Pons (tissue), 1 donor: ENCODE results near the gene ACMSD.
"Not testable (repeated sequence)": the region's sequence is repeated elsewhere in the genome, so short reads cannot be mapped to it uniquely, and the experiment has no call there.

Experiments
- DNase-seq: peaks from one replicate; pipeline ENCODE4 v3.0.0-alpha.2; 2016; ENCODE audit warnings: low spot score

ACMSD gene

DNA sequence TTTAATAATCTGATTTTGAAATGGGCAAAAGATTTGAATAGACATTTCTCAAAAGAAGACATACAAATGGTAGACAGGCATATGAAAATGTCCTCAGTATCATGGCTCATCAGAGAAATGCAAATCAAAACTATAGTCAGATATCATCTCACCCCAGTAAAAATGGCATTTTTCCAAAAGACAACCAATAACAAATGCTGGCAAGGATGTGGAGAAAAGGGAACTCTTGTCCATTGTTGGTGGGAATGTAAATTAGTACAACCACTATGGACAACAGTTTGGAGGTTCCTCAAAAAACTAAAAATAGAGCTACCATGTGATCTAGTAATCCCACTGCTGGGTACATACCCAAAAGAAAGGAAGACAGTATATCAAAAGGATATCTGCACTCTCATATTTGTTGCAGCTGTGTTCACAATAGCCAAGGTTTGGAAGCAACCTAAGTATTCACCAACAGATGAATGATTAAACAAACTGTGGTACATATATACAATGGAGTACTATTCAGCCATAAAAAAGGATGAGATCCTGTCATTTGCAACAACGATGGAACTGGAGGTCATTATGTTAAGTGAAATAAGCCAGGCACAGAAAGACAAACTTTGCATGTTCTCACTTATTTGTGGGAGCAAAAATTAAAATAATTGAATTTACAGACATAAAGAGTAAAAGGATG lies 69.2 kb downstream of the ACMSD start:
- DNase-seq = not testable (repeated sequence)

DNA sequence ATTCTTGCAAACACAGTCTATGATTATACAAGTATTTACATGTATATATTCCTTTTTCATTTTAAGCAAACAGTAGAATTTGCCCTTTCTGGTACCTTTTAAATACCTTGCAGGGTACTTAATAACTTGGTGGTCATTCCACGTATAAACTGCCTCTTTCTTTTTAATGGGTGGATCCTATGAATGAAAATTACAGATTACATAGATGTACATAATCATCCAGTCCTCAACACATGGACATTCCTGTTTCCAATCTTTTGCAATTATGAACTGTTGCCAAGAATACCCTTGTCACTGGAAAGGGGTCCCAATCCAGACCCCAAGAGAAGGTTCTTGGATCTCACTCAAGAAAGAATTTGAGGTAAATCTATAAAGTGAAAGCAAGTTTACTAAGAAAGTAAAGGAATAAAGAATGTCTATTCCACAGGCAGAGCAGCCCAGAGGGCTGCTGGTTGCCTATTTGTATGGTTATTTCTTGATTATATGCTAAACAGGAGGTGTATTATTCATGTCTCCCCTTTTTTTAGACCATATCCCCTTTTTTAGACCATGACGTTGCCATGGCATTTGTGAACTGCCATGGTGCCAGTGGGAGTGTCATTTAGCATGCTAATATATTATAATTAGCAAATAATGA lies 72.5 kb downstream of the ACMSD start:
- no peak for DNase-seq

DNA sequence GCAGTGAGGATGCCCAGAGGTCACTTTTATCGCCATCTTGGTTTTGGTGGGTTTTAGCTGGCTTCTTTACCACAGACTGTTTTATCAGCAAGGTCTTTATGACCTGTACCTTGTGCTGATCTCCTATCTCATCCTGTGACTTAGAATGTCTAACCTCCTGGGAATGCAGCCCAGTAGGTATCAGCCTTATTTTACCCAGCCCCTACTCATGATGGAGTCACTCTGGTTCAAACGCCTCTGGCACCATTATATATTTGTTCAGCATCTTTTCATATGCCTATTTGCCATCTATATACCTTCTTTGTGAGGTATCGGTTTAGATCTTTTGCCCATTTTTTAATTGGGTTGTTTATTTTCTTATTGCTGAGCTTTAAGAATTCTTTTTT lies 73.0 kb downstream of the ACMSD start:
- DNase-seq = no peak

DNA sequence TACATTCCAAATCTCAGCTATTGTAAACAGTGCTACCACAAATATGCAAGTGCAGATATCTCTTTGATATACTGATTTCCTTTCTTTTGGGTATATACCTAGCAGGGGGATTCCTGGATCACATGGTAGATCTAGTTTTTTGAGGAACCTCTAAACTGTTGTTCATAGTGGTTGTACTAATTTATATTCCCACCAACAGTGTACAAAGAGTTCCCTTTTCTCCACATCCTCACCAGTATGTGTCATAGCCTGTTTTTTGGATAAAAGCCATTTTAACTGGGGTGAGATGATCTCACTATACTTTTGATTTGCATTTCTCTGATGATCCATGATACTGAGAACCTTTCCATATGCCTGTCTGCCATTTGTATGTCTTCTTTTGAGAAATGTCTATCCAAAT lies 73.9 kb downstream of the ACMSD start:
- no peak for DNase-seq

DNA sequence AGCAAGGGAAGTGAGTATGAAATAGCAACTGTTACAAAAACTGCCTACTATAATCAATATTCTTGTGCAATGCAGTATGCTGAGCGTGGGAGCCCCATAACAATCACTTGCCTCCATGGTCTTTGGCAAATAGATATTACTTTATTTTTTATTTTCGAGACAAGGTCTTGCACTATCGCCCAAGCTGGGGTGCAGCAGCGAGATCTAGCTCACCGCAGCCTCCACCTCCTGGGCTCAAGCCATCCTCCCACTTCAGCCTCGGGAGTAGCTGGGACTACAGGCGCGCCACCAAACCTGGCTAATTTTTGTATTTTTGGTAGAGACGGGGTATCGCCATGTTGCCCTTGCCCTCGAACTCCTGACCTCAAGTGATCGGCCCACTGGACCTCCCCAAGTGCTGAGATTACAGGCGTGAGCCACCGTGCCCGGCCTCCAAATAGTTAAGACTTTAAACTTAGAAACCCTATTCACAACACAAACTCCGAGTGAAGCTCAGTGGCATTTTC lies 79.0 kb downstream of the ACMSD start:
- peak; percentile 4 for DNase-seq

DNA sequence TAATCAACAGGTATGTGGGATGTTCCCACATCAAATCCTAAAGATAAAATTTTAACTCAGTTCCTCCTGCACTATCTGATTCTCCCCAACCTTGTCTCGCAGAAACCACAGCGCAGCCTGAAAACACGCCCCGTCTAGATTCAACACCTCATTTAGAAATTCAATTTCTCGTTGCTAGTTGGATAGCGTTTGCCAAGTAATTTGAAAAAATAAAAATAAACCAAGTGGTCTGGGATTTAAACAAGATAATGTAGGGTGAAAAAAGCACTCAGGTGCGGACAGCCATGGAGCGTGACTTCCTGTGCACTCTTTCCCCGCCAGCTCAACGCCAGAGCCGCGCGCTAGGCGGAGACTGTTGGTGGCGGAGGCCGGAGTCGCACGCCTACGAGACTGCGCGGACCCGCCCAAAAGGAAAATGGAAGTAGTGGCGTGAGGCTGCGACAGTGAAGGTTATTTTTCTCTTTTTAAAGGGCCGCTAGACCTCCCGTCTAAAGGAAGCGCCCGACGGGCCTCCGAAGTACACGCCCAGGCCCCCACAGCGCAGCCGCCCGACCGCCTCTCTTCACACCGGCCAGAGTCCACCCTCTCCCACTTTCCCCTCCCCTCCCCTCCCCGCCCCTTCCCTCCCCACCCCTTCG lies 79.6 kb downstream of the ACMSD start:
- no peak for DNase-seq

DNA sequence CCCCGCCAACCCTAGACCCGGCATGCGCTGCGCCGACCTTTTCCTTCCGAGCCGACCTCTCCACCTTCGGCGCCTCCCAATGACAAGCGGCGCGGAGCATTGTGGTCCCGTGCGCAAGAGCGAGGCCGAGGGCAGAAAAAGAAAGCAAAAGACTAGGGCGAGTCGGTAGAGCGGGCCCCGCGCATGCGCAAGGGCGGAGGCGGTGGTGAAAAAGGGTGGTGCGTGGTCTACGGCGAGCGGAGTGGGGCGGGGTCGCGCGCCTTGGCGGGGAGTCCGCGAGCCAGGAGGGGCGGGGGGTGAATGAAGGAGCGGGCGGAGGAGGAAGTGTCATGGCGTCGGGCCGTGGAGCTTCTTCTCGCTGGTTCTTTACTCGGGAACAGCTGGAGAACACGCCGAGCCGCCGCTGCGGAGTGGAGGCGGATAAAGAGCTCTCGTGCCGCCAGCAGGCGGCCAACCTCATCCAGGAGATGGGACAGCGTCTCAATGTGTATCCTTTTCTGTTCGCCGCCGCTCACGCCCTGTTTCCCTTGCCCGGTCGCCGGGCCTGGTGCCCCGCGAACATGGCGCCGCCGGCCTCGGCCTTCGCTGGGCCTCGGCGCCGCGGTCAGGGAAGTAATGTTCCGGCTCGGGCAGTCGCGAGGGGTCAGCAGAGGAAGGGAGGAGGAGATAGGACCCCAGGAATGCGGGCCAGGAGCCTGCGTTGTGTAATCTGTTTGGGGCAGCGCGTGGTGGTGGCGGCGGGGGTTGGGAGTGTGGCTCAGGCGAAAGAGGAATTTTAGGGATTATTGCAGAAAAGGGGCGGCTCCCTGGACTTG lies 80.3 kb downstream of the ACMSD start, which contains the start of gene CCNT2:
TSS of gene CCNT2 (plus strand) at position 297 of the 815 bp plus-strand sequence. CDS start at position 330, 33 bp downstream.
- DNase-seq = peak; percentile 99

DNA sequence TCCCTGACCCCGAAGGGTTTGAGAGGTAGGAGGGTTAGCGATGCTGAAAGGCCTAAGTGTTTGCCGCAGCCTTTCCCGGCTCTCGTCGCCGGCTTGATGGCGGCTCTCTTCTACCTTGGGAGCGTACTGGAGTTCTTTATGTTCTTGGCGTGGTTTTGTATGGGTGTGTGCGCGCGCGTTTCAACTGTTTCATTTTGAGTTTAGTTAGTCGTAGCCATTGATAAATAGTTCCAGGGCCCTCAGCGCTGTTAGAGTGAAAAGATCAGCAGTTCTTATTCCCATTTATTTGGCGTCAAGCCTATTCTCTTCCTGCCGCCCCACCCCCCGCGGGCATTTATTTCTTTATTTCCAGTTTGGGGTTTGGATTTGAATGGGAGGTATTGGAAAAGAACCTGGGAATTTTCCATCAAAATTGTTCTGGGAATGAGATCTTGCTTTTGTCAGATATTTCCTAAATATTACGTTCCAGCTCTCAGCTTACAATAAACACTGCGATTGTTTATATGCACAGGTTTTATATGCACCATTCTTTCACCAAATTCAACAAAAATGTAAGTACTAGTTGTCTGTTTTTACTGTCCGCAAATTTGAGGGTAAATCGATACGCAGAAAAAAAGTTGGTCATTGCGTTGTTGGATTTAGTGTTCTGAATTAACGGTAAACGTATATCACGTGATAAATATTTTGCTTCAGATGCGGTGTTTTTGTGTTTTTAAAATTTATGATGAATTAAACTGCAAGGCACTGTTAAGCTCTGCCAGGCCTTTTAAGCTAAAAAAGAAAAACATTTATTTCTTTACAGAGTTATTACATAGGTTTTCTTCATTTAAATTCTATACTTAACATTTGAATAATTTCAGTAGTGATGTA lies 81.2 kb downstream of the ACMSD start:
- DNase-seq = peak; percentile 37

DNA sequence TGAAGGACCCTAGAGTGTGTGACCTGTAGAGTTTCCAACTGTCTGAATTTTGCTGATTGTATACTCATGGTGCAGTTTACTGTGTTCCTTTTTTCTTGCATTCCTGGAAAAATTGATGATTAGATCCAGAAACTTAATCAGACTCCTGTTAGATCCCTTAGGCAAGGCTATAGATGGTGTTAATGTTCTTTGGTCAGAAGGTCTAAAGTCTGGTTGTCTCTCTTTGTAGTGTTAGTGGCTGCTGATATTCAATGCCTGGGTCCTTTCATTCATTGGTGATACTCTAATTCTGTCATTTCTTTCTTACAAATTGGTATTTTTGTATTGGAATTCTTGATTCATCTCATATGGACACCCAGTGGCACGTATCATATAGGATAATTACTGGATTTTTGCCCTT lies 86.5 kb downstream of the ACMSD start:
- DNase-seq = no peak

DNA sequence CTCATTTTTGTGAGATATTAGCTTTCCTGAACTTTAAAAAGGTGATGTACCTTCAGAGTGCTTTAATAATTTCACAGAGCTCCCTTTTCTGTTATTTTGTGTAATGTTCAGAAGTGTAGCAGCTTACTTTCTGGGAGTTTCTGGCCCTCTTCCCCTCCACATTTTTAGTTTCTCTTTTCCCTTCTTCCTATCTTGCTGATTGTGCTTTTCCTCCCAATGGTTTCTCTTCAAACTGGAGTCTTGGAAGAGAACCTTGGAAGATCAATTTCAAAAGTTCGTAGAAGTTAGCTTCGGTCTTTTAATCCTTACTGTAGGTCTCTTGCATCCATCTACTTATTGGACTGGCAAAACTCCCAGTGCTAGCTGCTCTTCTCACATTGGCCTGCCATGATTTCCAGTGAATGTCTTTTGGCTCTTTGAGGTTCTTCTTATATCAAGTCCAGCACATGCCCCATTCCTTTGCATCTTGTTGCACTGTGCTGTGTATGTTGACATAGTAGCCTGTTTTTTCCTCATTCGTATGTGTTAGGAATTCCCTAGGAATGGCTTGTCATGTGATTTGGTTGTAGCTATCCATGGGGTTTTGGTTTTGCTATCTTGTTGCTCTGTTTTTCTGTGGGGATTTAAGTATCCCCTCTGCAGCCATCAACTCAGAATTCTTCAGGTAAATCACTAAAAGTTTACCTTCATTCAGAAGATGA lies 88.0 kb downstream of the ACMSD start:
- no peak for DNase-seq

DNA sequence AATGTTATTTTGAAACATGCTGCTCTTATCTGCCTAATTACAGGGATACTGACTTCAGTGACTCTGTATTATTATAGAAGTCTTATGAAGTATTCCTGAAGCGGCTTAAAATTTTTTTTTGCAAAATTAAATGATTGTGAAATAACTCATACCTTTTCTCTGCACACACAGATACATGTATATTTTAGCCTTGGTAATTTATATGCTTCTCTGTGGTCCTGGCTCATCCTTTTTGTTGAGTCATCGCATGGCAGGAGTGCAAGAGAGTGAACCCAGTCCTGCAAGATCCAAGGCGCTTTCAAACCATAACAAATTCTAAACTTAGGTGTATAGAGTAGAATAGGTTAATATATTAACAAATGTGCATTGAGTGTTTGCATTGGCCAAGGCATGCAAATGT lies 88.8 kb downstream of the ACMSD start:
- no peak for DNase-seq

DNA sequence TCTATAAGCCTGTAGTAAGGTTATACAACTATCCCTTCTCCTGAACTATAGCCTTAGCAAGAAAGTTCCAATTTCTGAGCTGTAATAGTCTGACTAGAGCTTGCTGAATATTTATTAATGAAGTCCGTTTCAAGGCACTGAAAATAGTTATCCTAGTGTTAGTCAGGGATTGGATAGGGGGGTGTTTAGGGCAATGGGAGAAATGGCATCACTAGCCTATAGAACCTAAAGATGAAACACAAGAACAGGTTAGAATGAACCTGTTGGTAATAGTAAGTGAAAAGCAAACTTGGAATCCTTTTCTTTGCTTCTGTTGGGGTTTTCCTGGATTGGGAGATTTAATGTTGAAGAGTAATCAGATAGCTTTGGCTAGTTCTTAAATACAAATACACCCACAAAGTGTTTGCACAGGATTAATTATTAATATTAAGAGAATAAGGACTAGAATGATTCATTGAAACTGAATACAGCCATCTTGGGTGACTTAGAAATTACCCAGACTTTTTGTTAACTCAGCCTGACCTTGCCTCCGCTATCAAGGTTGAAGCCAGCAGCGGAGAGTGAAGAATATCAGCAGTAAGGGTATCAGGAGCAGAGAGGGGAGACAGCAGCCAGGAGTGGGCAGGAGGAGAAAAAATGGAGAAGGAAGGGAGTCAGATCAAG lies 94.6 kb downstream of the ACMSD start:
- no peak for DNase-seq

DNA sequence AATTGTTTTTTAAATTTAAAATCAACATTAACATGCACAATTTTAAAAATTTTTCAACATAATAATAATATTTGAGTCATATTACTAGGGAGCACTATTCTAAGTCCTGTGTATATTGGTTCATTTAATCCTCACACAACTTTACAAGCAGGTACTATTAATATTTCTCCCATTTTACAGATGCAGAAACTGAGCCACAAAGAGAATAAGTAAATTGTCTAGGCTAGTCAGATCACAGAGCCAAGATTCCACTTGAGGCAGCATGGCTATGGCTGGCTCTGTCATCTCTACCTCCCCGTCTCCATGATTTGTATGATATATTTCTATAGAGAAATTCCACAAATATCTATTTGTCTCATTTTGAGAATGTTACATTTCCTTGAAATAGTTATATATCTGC lies 95.3 kb downstream of the ACMSD start:
- no peak for DNase-seq

DNA sequence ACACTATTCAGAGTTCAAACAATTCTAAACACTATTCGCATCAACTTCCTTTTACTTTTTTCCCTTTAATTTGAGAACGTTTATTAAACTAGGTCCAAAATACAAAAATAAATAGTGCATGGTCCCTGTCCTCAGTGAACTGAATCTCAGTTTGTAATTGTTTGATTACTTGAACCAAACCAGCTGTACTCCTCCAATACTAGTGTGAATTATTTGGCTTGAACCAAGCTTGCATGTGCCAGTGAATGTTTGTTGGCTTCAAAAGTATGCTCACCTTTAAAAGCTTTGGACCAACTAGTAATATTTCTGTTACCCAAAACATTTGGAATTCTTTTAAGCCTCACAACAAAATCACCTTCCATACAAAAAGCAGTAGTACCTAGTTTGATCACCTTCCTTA lies 95.7 kb downstream of the ACMSD start:
- DNase-seq = no peak

DNA sequence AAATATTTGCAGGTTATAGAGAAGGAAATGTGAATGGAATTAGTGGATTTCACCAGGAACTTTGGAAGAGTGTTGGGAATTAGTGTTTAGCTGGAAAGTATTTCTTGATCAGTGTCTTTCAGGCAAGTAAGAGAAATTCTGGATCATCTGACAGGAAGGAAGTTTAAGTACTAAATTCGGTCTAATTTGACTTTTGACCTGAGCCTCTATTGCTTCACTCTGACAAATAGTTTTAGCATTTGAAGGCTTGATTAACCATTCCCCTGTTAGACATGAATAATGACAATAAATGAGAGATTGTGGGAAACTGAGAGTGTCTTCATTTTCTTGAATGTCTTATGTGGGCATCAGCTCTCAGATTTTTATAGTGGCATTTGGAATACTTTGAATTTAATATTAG lies 96.2 kb downstream of the ACMSD start:
- DNase-seq = no peak

DNA sequence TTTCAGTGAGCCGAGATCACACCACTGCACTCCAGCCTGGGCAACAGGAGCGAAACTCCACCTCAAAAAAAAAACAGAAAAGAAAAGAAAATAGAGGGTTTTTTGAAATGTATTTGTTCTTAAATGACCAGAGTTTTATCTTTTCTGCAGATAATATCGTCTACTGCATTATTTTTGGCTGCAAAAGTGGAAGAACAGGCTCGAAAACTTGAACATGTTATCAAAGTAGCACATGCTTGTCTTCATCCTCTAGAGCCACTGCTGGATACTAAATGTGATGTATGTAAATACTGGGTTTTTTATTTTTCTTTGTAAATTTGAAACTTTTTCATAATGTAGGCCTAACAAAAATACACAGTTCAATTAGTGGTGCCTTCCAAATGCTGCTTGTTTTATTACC lies 98.3 kb downstream of the ACMSD start:
- no peak for DNase-seq

DNA sequence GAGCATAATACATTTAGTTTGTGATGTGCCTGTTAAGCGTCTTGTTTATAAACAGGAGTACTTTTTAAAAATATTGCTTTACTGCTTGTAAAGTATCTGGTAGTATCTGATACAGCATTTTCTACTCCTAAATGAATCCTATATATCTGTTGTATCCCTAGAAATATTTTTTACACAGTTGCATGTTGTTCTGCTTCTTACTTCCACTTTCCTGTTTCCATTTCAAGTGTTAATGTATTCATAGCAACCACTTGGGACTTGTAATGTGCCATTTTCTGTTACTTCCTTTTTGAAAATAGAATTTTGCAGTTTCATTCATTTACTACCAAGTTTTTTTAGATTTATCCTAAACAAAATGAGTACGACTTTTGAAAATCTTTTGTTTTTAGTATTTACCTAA lies 105.1 kb downstream of the ACMSD start:
- peak; percentile 35 for DNase-seq

DNA sequence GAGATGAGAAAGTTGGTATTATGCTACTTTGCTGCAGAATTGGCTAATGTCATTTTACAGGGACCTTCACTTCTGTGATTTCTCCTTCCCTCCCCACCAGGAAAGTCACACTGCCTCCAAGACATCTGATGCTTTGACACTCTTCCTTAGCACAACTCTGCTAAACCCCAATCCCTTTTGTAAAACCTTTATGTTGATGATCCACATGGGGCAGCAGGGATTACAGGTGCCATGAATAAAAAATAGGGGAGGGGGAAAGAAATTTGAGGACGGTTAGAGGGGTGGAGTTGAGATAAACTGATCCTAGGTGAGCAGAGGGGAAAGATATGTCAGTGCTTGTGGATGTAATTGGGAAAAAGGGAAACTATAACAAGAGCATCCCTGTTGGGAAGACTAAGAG lies 106.6 kb downstream of the ACMSD start:
- no peak for DNase-seq

DNA sequence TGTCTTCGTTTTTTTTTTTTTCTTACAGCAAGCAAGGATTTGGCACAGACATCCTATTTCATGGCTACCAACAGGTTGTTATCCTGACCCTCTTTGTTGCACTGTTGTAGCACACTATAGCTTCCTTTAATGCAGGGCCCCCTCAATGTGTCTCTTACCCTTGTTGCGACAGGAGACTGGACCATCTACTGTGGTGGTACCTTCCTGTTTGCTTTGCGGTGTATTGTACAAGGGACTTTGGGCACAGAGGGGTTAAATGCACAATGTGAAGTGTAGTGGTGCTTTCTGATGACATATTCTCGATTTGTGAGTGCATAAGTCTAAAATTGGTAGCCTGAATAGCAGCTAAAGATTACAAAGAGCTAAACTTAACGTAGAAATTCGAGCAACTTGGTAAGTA lies 107.7 kb downstream of the ACMSD start:
- DNase-seq = no peak

DNA sequence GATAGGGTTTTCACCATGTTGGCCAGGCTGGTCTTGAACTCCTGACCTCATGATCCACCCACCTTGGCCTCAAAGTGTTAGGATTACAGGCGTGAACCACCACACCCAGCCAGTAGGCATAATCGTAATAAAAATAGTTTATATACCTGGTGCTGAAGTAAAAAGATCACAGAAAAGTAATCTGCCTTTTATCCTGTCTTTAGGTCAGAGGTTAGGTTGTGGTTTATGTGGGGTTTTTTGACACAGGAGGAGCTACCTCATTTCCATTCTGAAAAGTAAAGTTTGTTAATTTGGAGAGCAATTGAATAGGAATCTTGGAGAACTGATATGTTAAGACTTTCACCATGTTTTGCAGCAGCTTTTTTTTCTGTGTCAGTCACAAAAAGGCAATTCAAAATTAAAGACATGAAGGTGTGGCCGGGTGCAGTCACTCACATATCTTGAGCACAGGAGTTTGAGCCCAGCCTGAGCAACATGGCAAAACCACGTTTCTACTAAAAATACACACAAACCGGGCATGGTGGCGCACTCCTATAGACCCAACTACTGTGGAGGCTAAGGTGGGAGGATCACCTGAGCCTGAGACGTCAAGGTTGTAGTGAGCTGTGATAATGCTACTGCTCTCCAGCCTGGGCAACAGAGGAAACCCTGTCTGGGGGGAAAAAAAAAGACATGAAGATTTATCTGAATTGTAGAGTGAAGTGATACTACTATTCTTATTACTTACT lies 111.7 kb downstream of the ACMSD start:
- no peak for DNase-seq
